HTR-8/SVneo (cell line): ENCODE results near the gene NRN1L.
A peak's percentile ranks its signal among the peaks of the same experiment; 100 is the strongest.
"Not testable (repeated sequence)": the region's sequence is repeated elsewhere in the genome, so short reads cannot be mapped to it uniquely, and the experiment has no call there.

Experiments
- DNase-seq: peaks from one replicate; pipeline ENCODE4 v3.0.0; 2011; ENCODE audit warnings: low spot score, mixed read lengths; ENCODE audit not compliant: insufficient read length
- FAIRE-seq: peaks from 2 replicates; lab custom pipeline; 2011; peaks lifted over from hg19 to GRCh38; lab: Jason Lieb, UNC

Gene NRN1L

GRCh38 chr16:67860589-67861398, 23.9 kb upstream of the NRN1L start:
- DNase-seq (no peak), FAIRE-seq (no peak)

- FAIRE-seq (no peak), DNase-seq (no peak)
These were observed 22.8 kb upstream of the NRN1L start for GRCh38 chr16:67861877-67862276.

- no peak for DNase-seq
- FAIRE-seq, result no peak
These were observed 21.8 kb upstream of the NRN1L start for GRCh38 chr16:67862623-67863583.

- FAIRE-seq, DNase-seq: not testable (repeated sequence)
These were observed 20.6 kb upstream of the NRN1L start for GRCh38 chr16:67864044-67864443.

GRCh38 chr16:67864594-67864993, 20.1 kb upstream of the NRN1L start:
- no peak for DNase-seq
- no peak for FAIRE-seq

- DNase-seq, result peak; percentile 53
- FAIRE-seq, result no peak
These were observed 19.4 kb upstream of the NRN1L start for GRCh38 chr16:67865318-67865717.

- FAIRE-seq (no peak), DNase-seq (no peak)
These were observed 16.4 kb upstream of the NRN1L start for GRCh38 chr16:67868290-67868689.

- FAIRE-seq, result no peak
These were observed 15.0 kb upstream of the NRN1L start for GRCh38 chr16:67869653-67870052.

GRCh38 chr16:67871256-67871655, 13.4 kb upstream of the NRN1L start:
- DNase-seq (no peak), FAIRE-seq (no peak)

More at GRCh38 chr16:67869653-67870052, 15.0 kb upstream of the NRN1L start:
- no peak for DNase-seq

GRCh38 chr16:67872131-67872630, 12.5 kb upstream of the NRN1L start:
- DNase-seq, result no peak
- no peak for FAIRE-seq

- FAIRE-seq, result peak; percentile 59
- peak; percentile 86 for DNase-seq
These were observed 11.9 kb upstream of the NRN1L start, which contains the start of gene EDC4 for GRCh38 chr16:67872631-67873434. Gene EDC4, plus strand, starts transcription at chr16:67873052. Its CDS starts 210 bp downstream, at chr16:67873262.

- no peak for DNase-seq
- no peak for FAIRE-seq
These were observed 11.0 kb upstream of the NRN1L start for GRCh38 chr16:67873435-67874370.

GRCh38 chr16:67874372-67874771, 10.3 kb upstream of the NRN1L start:
- DNase-seq (no peak), FAIRE-seq (no peak)

GRCh38 chr16:67877064-67877463, 7.6 kb upstream of the NRN1L start:
- no peak for DNase-seq
- FAIRE-seq, result no peak

- no peak for FAIRE-seq
- DNase-seq, result no peak
These were observed 6.5 kb upstream of the NRN1L start for GRCh38 chr16:67878232-67878631.

- DNase-seq, result no peak
- no peak for FAIRE-seq
These were observed 5.8 kb upstream of the NRN1L start for GRCh38 chr16:67878846-67879245.

GRCh38 chr16:67879462-67879861, 5.2 kb upstream of the NRN1L start:
- no peak for FAIRE-seq
- DNase-seq, result no peak

GRCh38 chr16:67879936-67880335, 4.7 kb upstream of the NRN1L start:
- DNase-seq, result no peak
- no peak for FAIRE-seq

GRCh38 chr16:67880584-67880983, 4.1 kb upstream of the NRN1L start:
- FAIRE-seq (no peak), DNase-seq (no peak)
